HG03280 (cell line): Measurements from ENCODE around the gene UNCX.
"Not testable (repeated sequence)": the region's sequence is repeated elsewhere in the genome, so short reads cannot be mapped to it uniquely, and the experiment has no call there.

Source experiments
- ATAC-seq: cut with Tn5 transposase; IDR thresholded peaks from one replicate; pipeline ENCODE4 v1.9.1; 2021; ENCODE audit warnings: mild to moderate bottlenecking, moderate library complexity; ENCODE audit not compliant: unreplicated experiment

The UNCX gene

DNA sequence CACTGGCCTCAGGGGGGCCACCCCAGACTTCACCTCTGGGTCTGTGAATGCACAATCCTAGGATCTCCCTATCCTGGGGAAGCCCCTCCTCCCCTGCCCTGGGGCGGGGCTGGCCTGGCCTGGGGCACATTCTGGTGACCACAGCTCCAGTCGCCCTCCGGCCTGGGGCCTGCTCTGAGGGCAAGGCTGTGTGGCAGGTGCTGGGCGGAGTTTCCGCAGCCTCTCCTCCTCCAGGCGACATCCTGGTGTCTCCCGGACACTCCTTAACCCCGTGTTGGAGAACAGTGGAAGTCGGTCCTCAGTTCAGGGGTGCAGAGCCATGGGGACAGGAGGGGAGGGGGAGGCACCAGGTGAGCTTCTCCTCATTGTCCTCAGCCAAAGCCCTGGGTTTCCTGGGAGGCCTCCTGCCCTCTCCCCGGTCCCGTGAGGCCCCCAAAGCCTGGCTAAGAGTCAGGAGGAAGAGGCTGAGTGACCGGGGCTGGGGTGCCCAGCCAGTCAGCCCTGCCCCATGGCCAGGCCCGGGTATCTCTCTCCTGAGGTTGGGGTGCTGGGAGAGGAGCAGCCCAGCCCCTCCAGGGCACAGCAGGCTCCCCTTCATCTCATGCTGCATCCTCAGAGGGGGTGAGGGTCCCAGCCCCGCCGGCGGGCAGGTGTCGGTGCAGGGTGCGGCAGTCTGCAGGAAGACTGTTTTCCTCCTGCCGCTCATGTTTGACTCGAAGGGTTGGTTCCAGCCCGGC is 22.6 kb downstream of the UNCX start:
- ATAC-seq = no peak

DNA sequence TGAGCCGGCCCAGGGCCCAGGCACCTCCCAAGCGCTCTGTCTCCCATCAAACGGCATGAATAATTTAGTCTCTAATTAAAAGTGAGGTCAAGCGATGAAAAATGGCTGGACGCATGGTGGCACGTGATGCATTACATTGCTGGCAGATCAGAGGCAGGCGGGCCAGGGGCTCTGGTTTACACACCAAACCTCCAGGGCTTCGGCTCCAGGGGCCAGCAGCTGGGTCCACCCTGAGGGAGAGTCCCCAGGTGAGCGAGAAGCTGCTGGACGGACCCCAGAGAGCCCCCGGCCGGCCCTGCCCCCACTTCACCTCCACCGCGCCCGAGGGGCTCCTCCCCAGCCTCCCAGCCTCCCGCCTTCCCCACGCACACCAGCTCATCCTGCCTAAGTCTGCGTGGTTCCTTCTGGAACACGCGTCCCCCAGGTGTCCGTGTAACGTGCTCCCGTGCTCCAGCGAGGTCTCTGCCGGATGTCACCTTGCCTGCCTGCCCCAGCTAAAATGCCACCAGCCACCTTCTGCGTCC is 23.2 kb downstream of the UNCX start:
- ATAC-seq = no peak

DNA sequence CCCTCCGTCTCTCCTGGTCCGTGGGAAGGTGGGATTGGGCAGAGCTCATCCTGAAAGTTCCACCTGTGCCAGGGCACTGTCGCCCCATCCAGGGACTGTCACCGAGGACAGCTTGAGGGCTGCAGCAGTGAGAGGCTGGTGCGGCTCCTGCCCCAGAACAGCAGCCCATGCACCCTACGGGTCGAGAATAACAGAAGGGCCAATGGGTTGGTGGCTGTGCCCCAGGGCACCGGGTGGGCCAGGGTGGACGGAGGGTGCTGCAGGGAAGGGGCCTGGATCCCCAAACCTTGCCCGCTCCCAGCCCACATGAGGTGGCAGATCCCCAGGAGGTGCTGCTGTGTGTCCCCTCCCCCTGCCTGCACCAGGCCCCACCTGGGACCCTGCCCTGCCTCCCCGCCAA is 23.9 kb downstream of the UNCX start:
- no peak for ATAC-seq

DNA sequence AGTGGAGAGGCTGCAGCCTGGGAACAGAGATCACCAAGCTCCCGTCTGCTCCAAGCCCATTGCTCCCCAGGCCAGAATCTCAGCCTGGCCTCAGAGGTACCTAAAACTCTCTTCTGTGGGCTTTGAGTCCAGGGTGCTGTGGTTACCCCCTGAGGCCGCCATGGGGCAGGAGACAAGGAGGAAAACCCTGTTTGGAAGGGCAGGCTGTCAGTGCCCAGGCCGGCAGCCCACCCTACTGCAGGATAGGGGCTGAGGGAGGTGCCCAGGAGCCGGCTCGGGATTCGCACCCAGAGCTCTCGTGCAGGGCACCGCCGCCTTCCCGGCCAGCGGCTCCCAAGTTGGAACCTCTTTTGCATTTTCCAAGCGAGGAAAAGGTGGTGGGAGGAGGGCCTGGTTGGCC is 24.5 kb downstream of the UNCX start:
- ATAC-seq = no peak

DNA sequence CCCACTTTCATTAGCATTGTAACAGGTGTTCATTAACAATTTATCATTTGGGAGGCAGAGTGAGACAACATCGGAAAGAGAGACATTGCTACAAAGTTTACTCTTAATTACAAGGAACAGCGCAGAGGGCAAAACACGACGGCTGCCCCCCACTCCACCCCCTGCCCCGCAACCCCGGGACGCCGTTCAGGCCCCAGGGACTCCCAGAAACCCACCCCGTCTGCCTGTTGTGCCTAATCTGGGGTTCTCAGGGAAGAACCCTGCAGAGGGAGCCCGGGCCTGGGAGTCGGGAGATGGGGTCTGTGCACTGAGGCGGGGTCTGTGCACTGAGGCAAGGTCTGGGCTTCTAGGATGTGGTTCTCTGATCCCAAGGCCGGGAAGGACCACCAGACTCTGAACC is 25.2 kb downstream of the UNCX start:
- ATAC-seq = no peak

DNA sequence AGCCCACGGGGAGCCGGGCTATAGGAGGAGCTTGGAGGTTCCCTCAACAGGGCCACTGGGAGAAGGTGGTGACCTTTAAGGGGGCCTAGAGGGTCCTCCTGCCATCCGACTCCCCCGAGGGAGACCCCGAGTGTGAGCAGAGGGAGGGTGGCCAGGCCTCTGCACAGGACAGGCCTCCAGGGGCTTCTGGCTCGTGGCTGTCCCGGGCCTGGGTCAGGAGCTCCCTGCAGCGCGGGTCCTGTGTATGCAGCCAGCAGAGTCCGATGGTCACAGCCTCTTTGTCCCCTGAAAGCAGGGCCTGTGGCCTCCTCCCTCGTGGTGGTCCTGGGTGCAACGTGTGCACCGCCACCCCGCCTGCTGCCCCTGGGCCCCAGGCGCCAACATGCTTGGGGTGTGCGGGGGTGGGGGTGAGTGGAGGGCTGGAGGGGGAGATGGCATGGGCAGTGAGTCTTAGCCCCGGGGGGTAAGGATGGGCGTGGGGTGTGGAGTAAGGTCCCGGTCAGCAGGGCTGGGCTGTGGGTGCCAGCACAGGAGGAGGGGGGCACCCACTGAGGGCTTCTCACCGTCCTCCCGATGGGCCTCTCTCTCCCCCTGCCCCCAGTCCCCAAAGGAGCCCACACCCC is 27.1 kb downstream of the UNCX start:
- no peak for ATAC-seq

DNA sequence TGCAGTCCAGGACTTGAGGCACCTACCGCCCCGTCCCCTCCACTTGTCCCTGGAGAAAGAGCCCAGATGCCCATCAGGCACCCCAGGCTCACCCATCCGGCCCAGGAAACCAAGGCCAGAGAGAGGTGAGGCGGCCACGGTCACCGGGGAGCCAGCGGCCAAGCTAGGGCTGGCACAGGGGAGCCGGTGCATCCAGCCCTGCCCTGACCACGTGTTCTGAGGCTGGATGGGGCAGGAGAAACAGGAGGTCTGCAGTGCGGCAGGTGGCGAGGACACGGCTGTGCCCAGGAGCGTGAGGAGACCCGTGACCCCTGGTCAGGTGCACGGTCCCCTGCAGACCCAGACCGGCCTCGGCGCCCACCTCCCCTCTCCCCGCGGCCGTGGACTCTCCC is 27.6 kb downstream of the UNCX start:
- ATAC-seq = no peak

DNA sequence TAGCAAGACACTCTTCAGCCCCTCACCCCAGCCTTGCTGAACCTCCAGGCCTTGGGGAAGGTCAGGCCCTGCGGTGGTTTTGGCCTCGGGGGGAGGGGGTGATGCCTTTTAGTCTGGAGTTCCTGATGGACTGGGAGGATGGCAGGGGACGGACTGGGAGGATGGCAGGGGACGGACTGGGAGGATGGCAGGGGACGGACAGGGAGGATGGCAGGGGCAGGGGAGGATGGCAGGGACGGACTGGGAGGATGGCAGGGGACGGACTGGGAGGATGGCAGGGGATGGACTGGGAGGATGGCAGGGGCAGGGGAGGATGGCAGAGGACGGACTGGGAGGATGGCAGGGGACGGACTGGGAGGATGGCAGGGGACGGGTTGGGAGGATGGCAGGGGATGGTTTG is 28.4 kb downstream of the UNCX start:
- ATAC-seq = not testable (repeated sequence)

DNA sequence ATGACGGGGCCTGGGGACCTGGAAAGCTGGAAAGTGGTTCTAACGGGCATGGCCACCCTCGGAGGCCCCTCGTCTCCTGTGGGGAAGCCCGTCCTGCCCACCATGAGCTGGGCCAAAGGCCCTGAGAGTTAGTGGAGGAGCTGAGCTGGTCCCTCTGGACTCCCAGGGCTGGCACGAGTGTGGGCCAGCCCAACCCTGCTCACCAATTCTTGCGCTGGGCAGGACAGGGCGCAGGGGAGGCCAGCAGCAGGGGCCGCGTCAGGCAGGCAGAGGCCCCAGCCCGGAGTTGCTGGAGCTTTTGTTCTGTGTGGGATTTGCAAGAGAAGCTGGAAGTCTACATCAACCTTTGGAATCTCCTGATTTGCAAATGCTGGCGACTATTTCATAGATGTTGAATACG is 29.8 kb downstream of the UNCX start:
- no peak for ATAC-seq

DNA sequence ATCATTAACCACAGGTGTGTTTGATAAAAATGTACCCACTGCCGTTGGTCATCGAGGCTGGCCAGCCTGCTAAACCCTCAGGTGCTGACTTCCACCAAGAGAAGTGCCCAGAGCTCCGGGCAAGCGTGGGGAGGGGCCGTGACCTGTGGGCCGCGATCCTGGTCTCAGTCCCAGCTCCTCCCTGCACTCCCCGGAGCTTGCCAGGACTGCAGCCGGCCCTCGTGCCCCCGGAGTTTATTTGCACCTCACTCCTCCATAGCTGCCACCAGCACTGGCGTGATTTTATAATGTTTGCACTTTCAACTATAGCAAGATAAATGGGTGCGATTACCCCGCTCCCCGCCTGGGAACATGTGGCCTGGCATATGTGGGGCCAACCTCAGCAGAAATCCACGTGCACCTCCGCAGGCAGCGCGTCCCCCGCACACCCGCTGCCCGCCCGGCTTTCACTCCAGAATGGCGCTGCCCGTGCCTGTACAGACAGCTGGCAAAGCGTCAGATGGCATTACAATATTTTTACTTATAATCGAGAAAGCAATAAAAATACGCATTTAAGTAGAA is 30.8 kb downstream of the UNCX start:
- no peak for ATAC-seq

DNA sequence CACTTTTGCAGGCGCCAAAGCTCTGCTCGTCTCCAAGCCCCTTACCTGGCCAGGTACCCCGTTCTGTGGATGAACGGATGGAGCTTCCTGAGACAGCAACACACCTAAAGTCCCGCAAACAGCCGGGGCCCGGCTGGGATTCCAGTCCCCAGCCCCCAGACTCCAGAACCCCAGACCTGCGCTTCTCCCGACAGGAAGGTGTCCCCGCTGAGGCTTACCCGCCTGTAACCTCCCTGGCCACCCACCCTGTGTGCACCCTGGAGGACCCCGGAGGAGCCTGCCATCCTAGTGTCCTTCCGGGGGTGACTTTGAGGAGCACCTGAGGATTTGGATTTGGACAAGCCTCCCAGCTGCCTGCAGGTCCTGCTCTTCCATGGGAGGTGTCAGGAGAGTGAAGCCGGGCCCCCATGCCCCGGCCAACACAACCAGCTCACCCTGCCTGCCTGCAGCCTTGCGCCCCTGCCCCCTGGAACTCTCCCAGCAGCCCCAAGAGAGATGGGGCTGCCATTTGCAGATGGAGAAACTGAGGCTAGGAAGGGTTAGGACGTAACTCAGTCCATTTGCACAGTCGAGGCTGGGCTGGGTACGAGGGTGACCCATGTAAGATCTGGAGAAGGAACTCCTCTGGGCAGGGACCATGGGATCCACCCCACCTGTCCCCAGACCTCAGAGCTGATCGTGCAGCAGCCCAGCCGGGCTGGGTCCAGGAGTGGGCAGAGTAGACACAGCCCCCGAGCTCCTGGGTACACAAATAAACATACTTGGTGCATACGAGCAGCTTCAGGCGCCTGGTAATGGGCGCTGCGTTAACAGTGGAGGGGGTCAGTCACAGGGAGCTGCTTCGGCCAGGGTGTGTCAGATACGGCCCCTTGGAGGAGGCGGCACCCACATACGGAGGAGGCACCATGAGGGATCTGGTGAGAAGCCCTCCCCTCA is 31.9 kb downstream of the UNCX start:
- ATAC-seq = no peak

DNA sequence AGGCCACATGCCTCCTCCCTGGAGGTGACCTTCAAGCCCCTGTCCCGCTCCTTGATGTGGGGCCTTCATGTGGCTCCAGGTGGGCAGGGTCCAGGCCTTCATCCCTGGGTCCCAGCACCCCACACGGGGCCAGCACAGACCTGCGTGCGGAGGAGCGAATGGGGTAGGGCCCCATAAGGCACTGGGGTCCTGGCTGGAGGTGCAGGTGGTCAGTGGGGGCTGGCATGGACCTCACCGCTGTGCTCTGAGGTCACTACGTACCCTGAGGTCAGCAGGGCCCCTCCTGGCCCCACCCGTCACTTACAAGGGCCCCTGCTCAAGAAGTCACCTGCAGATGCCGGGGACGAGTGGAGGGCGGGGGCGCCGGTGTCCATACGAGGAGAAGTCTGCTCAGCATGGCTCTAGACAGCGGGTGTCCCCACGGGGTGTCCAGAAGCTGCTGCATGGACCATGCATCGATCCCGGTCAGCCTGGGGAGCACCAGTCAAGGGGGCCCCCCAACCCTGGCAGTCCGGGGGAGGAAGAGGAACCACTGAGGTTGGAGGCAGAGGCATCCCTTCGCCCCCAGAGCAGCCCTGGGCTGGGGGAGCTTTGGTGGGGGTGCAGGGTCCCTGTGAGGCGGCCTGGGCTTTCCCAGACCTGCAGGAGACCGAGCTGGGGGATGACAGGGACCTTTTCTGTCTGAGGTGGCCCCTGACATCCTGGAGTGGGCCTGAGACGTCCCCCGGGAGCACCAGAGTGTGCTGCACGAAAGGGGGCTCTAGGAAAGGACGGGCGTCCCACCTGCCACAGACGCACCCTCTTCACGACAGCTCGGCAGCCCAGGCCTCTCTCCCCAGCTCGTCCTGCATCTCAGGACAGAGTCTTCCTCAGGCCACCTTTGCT is 34.6 kb downstream of the UNCX start:
- ATAC-seq = no peak

DNA sequence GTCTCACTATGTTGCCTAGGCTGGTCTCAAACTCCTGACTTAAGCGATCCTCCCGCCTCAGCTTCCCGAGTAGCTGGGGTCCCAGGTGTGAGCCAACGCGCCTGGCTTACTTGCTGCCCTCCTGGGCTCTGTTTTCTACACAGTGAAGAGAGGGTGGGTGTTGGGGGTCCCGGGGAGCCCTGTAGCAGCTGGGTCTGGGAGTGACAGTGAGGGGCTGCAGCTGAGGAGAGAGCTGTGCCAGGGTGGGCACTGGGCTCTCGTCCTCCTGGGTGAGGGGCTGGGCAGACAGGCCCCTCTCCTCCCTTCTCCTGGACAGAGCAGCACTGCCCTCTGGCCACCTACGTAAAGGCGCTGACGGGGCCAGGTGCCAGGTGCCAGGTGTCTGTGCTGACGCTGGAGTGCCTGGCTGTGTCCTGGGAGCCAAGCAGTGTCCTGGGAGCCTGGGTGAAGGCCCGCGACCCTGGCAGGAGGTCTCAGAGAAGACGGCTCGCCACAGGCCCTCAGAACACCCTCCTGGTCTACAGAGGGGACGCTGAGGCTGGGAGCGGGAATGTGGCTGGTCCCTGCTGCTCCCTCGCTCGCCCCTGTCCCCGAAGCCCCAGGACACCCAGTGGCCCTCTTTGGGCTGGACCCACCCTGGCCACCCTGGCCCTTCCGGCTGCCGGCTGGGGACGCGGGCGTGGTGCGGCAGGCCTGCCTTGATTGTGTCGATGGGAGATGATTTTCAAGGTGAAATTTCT is 35.6 kb downstream of the UNCX start:
- ATAC-seq = no peak

DNA sequence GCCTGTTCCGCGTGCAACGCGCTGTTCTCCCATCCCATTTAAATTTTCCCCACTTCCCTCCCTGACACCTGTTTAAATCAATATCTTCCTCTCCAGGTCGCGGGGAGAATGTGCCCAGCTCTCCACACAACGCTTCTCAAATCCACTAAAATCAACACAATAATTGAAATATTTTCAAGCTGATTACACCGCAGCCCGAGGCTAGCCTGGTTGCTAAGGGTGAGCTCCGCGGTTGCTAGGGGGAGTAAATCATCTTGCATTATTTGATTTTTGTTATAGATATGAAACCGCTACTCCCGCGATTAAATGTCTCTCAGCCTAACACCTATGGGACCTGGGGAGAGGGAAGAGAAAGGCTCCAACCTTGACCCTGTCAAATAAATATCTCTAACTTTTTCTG is 36.2 kb downstream of the UNCX start:
- ATAC-seq = no peak

DNA sequence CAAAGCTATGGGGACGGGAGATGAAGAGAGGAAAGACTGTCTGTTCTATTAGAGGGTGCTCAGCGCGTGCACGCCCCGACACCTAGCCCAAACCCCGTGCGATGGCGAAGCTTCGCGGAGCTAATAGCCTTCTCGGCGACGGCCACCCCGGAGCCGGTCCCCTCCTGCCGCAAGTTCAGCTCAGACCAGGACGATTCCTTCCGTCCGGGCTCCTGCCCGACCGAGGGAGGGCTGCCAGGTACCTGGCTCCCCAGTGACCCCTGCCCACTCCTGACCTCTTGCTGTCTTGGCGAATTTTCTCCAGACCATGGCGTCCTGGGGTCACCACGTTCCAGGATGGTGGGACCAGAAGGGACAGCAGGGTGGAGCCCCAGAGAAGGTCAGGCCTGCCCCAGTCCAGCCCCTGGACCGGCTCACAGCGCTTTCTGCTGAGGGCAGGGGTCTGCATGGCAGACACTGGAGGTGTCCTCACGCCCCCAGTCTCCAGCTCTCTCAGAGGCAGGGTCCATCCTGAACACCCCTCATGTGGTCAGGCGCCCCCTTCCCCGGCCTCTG is 36.7 kb downstream of the UNCX start:
- ATAC-seq = no peak

DNA sequence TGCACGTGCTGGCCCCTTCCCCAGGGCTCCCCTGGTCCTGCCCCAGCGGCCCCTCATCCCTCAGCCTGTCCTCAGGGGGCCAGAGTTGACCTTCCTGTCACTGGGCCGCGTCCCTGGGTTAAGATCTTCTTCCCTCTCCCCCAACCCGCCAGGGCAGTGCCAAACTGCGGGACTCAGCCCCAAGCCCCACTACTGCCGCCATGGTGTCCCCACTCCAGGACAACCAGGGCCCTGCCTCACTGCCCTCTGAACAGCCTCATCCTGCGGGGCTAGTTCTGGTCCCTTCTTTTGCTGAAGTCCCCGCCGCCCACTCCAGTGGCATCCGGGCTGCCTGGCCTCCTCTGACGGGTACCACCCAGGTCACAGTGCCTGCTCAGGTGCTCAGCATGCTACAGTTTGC is 37.5 kb downstream of the UNCX start:
- no peak for ATAC-seq

DNA sequence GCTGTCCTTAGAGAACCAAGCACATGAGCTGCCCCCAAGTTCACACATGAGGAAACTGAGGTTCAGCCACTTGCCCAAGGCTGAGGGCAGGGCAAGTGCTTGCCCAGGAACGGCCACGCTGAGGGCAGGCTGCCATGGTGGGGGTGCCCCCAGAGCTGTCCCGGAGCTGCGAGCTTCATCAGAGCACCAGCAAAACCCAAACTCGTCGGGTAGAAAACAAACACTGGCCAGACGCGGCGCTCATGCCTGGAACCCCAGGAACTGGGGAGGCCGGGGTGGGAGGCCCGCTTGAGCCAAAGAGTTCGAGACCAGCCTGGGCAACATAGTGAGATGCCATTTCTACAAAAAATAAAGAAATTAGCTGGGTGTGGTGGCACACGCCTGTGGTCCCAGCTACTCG is 38.4 kb downstream of the UNCX start:
- ATAC-seq = no peak

DNA sequence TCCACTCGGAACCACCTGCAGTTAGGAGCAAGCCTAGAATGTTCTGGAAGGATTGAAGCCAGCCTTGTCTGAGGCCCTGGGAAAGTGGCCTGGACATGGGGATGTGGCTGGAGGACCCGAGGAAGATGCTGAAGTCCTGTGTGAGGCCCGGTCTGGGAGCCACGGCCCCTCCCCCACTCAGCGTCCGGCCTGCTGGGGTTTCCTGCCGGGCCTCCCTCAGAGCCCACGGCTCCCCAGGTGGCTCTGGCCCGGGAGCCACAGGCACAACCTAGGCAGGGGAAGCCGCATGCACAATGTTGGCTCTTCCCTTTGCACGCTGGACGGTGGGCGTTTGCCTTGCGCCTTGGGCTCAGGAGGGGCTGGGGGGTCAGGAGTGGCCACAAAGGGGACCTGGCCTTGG is 39.0 kb downstream of the UNCX start:
- ATAC-seq = no peak

DNA sequence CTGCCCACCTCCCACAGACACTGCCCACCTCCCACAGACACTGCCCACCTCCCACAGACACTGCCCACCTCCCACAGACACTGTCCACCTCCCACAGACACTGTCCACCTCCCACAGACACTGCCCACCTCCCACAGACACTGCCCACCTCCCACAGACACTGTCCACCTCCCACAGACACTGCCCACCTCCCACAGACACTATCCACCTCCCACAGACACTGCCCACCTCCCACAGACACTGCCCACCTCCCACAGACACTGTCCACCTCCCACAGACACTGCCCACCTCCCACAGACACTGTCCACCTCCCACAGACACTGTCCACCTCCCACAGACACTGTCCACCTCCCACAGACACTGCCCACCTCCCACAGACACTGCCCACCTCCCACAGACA is 39.5 kb downstream of the UNCX start:
- ATAC-seq = not testable (repeated sequence)
